GM12873 (cell line): ENCODE data around the gene FUZ.

ENCODE experiments used
- CTCF ChIP-seq: IDR thresholded peaks from 2 replicates; pipeline ENCODE4 v1.5.1; 2012; ENCODE audit warnings: low read depth, mild to moderate bottlenecking, moderate library complexity, low read length, control low read depth; ENCODE audit not compliant: insufficient read depth; ENCODE audit errors: missing control alignments

FUZ gene

GRCh38 chr19:49854378-49855263 is 41.5 kb upstream of the FUZ start:
- TF ChIP-seq CTCF, result no peak

- TF ChIP-seq CTCF, result no peak
These were observed 40.8 kb upstream of the FUZ start for GRCh38 chr19:49853852-49854377.

GRCh38 chr19:49852631-49853126 is 39.6 kb upstream of the FUZ start:
- no peak for TF ChIP-seq CTCF

- no peak for TF ChIP-seq CTCF
These were observed 38.6 kb upstream of the FUZ start for GRCh38 chr19:49851456-49852259.

- no peak for TF ChIP-seq CTCF
These were observed 37.6 kb upstream of the FUZ start, which contains the start of gene PTOV1 for GRCh38 chr19:49850487-49851342. Gene PTOV1, plus strand, starts transcription at chr19:49851159.

- TF ChIP-seq CTCF, result no peak
These were observed 37.1 kb upstream of the FUZ start for GRCh38 chr19:49850221-49850486.
